Thyroid gland (tissue), 4 donors: ENCODE results near the gene OTULINL.

ENCODE experiments used
- CTCF ChIP-seq, 6 experiments: fragments of 200-600 bp in 3 of 6; fragments of 450-650 bp in 3 of 6; sonication (generic) in 3 of 6; IDR thresholded peaks; one replicate each; pipeline ENCODE4 v1.5.1; 2016 to 2019; ENCODE audit warnings: antibody characterized with exemption in 6 of 6, mild to moderate bottlenecking in 2 of 6, inconsistent platforms in 1 of 6, moderate library complexity in 1 of 6
- POLR2A ChIP-seq, 2 donors: fragments of 450-650 bp; IDR thresholded peaks; one replicate each; pipeline ENCODE4 v1.6.1; 2017; ENCODE audit warnings: antibody characterized with exemption in 2 of 2, mild to moderate bottlenecking in 2 of 2, moderate library complexity in 1 of 2

- TF ChIP-seq CTCF (IDR thresholded peaks at IDR 0.05), result no peak
- no peak for TF ChIP-seq POLR2A (IDR thresholded peaks at IDR 0.05)
Observed at GRCh38 chr5:14569948-14570691, 11.5 kb upstream of the OTULINL start.
